ENCODE results near the gene NCOA7.

GRCh38 chr6:125826695-125827463 is 36.1 kb downstream of the NCOA7 start:
- TF ChIP-seq CTCF (IDR thresholded peaks at IDR 0.05) (no peak), POLR2A (IDR thresholded peaks at IDR 0.05) (no peak), POLR2AphosphoS5 (IDR thresholded peaks at IDR 0.05) (no peak), EP300 (IDR thresholded peaks at IDR 0.05) (no peak)
